Measurements from ENCODE around the gene OSBPL2. TPM values are rescaled to one million over a fixed set of nuclear protein-coding genes. Genes with fewer than 3 reads are reported as not detected.
A peak's percentile ranks its signal among the peaks of the same experiment; 100 is the strongest.

The OSBPL2 gene
- total and polyA plus RNA-seq, 2 experiments from 2014 or later: 37.5 to 43.4 TPM

GRCh38 chr20:62307226-62308101, 69.1 kb downstream of the OSBPL2 start:
- no peak for TF ChIP-seq CTCF (IDR thresholded peaks at IDR 0.05; ENCODE audit: low read depth, low read length)
- Histone ChIP-seq H3K27ac (peak overlapping the region; percentile 17), H3K4me3 (no peak overlapping the region), H3K27me3 (no peaks in the 10 kb centered on the region), H3K9me3 (ENCODE audit: low read depth) (no peaks in the 10 kb centered on the region), H3K4me1 (ENCODE audit: low read depth) (peaks cover 13% of the 10 kb centered on the region), H3K36me3 (peaks cover 54% of the 10 kb centered on the region)
- no peak for DNase-seq (ENCODE audit: low read depth in 1 of 2, low spot score in 1 of 2)

- TF ChIP-seq CTCF (IDR thresholded peaks at IDR 0.05; ENCODE audit: low read depth, low read length): no peak
- no peak overlapping the region for H3K4me3 ChIP-seq
- no peak for DNase-seq (ENCODE audit: low read depth in 1 of 2, low spot score in 1 of 2)
- H3K36me3 ChIP-seq: peaks cover 62% of the 10 kb centered on the region
- no peaks in the 10 kb centered on the region for H3K27me3 ChIP-seq
- H3K27ac ChIP-seq: peak overlapping the region; percentile 43
- peaks cover 13% of the 10 kb centered on the region for H3K4me1 ChIP-seq (ENCODE audit: low read depth)
- H3K9me3 ChIP-seq (ENCODE audit: low read depth): no peaks in the 10 kb centered on the region
Measured at GRCh38 chr20:62308102-62308822, 69.9 kb downstream of the OSBPL2 start.

GRCh38 chr20:62309198-62309944, 71.0 kb downstream of the OSBPL2 start:
- Histone ChIP-seq H3K27me3 (no peaks in the 10 kb centered on the region), H3K4me3 (no peak overlapping the region), H3K36me3 (peaks cover 68% of the 10 kb centered on the region), H3K9me3 (ENCODE audit: low read depth) (no peaks in the 10 kb centered on the region), H3K4me1 (ENCODE audit: low read depth) (peaks cover 5% of the 10 kb centered on the region), H3K27ac (no peak overlapping the region)
- DNase-seq (ENCODE audit: low read depth in 1 of 2, low spot score in 1 of 2): no peak
- TF ChIP-seq CTCF (IDR thresholded peaks at IDR 0.05; ENCODE audit: low read depth, low read length): no peak

- TF ChIP-seq CTCF (IDR thresholded peaks at IDR 0.05; ENCODE audit: low read depth, low read length): no peak
- Histone ChIP-seq H3K9me3 (ENCODE audit: low read depth) (no peaks in the 10 kb centered on the region), H3K36me3 (peaks cover 71% of the 10 kb centered on the region), H3K27ac (no peak overlapping the region), H3K4me1 (ENCODE audit: low read depth) (no peaks in the 10 kb centered on the region), H3K27me3 (no peaks in the 10 kb centered on the region), H3K4me3 (no peak overlapping the region)
- DNase-seq (ENCODE audit: low read depth in 1 of 2, low spot score in 1 of 2): no peak
Measured at GRCh38 chr20:62309947-62310756, 71.8 kb downstream of the OSBPL2 start.

GRCh38 chr20:62310757-62311121, 72.4 kb downstream of the OSBPL2 start:
- H3K36me3 ChIP-seq: peaks cover 75% of the 10 kb centered on the region
- DNase-seq (ENCODE audit: low read depth in 1 of 2, low spot score in 1 of 2): no peak
- no peak overlapping the region for H3K4me3 ChIP-seq
- H3K27me3 ChIP-seq: no peaks in the 10 kb centered on the region
- no peaks in the 10 kb centered on the region for H3K4me1 ChIP-seq (ENCODE audit: low read depth)
- H3K9me3 ChIP-seq (ENCODE audit: low read depth): no peaks in the 10 kb centered on the region
- no peak overlapping the region for H3K27ac ChIP-seq
- no peak for TF ChIP-seq CTCF (IDR thresholded peaks at IDR 0.05; ENCODE audit: low read depth, low read length)
